ENCODE data around the gene AGBL1. TPM values are rescaled to one million over a fixed set of nuclear protein-coding genes. Genes with fewer than 3 reads are reported as not detected.

The AGBL1 gene
- total and polyA plus RNA-seq, 2 donors (not counting 1 experiment from before 2014, with no cell fraction given): not detected

GRCh38 chr15:86608461-86609205 lies 529.0 kb downstream of the AGBL1 start:
- Mint-ChIP-seq H3K4me1 (no peaks in the 10 kb centered on the region), H3K27me3 (no peaks in the 10 kb centered on the region), H3K27ac (no peak overlapping the region), H3K9me3 (ENCODE audit: insufficient read depth) (no peaks in the 10 kb centered on the region), H3K4me3 (no peak overlapping the region)
- H3K4me1 ChIP-seq (ENCODE audit: control insufficient read depth in 2 of 2, insufficient read depth in 2 of 2, low read length in 2 of 2): no peaks in the 10 kb centered on the region
- H3K36me3 ChIP-seq (replicated peaks in 1 of 2; ENCODE audit: control extremely low read depth in 1 of 2, control insufficient read depth in 1 of 2, extremely low read depth in 1 of 2, insufficient read depth in 2 of 2, low read length in 1 of 2): no peaks in the 10 kb centered on the region
- H3K27me3 ChIP-seq (replicated peaks in 1 of 4; ENCODE audit: control extremely low read depth in 1 of 4, control insufficient read depth in 3 of 4, insufficient read depth in 4 of 4, low read length in 3 of 4): no peaks in the 10 kb centered on the region
- WGBS (ENCODE audit: insufficient coverage): 76% methylated on average over 6 of the region's 7 CpGs
- H2AFZ ChIP-seq (ENCODE audit: insufficient read depth, low read depth, low read length, poor library complexity, severe bottlenecking): no peak overlapping the region
- no peak overlapping the region for H3K4me3 ChIP-seq (ENCODE audit: control extremely low read depth in 1 of 5, extremely low read depth in 1 of 5, insufficient read depth in 1 of 5, low read depth in 2 of 5, low read length in 4 of 5)
- no peak for ATAC-seq (ENCODE audit: low read depth)
- no peak overlapping the region for H3K27ac ChIP-seq (ENCODE audit: low read length in 2 of 2)
- ChIA-PET CTCF (no interaction called here), POLR2A (no interaction called here)
- H3K9ac ChIP-seq (ENCODE audit: low read length): no peak overlapping the region
- intact Hi-C loops (cut with micrococcal nuclease): no loop called here
- H3K79me2 ChIP-seq (ENCODE audit: control insufficient read depth, insufficient read depth, low read length): no peaks in the 10 kb centered on the region
- no peak overlapping the region for H3K4me2 ChIP-seq (replicated peaks; ENCODE audit: low read depth, low read length, poor library complexity, severe bottlenecking)
- no peak for DNase-seq
- H4K20me1 ChIP-seq (ENCODE audit: control insufficient read depth, insufficient read depth, low read length, poor library complexity, severe bottlenecking): no peaks in the 10 kb centered on the region
- TF ChIP-seq CTCF (IDR thresholded peaks at IDR 0.05) (no peak), EZH2 (IDR thresholded peaks at IDR 0.05; ENCODE audit: borderline replicate concordance, insufficient read depth, low read depth, low read length, poor library complexity, severe bottlenecking) (no peak)
- no peaks in the 10 kb centered on the region for H3K9me3 ChIP-seq (ENCODE audit: control extremely low read depth in 1 of 3, control insufficient read depth in 2 of 3, insufficient read depth in 1 of 3, low read length in 2 of 3)

GRCh38 chr15:86609275-86609674 lies 529.6 kb downstream of the AGBL1 start:
- Mint-ChIP-seq H3K27ac (no peak overlapping the region), H3K9me3 (ENCODE audit: insufficient read depth) (no peaks in the 10 kb centered on the region), H3K4me3 (no peak overlapping the region), H3K4me1 (no peaks in the 10 kb centered on the region), H3K27me3 (no peaks in the 10 kb centered on the region)
- ChIA-PET POLR2A (no interaction called here), CTCF (no interaction called here)
- Histone ChIP-seq H3K27me3 (replicated peaks in 1 of 4; ENCODE audit: control extremely low read depth in 1 of 4, control insufficient read depth in 3 of 4, insufficient read depth in 4 of 4, low read length in 3 of 4) (no peaks in the 10 kb centered on the region), H3K79me2 (ENCODE audit: control insufficient read depth, insufficient read depth, low read length) (no peaks in the 10 kb centered on the region), H3K4me1 (ENCODE audit: control insufficient read depth in 2 of 2, insufficient read depth in 2 of 2, low read length in 2 of 2) (no peaks in the 10 kb centered on the region), H3K4me2 (replicated peaks; ENCODE audit: low read depth, low read length, poor library complexity, severe bottlenecking) (no peak overlapping the region), H2AFZ (ENCODE audit: insufficient read depth, low read depth, low read length, poor library complexity, severe bottlenecking) (no peak overlapping the region), H3K9ac (ENCODE audit: low read length) (no peak overlapping the region), H4K20me1 (ENCODE audit: control insufficient read depth, insufficient read depth, low read length, poor library complexity, severe bottlenecking) (no peaks in the 10 kb centered on the region), H3K27ac (ENCODE audit: low read length in 2 of 2) (no peak overlapping the region), H3K4me3 (ENCODE audit: control extremely low read depth in 1 of 5, extremely low read depth in 1 of 5, insufficient read depth in 1 of 5, low read depth in 2 of 5, low read length in 4 of 5) (no peak overlapping the region), H3K36me3 (replicated peaks in 1 of 2; ENCODE audit: control extremely low read depth in 1 of 2, control insufficient read depth in 1 of 2, extremely low read depth in 1 of 2, insufficient read depth in 2 of 2, low read length in 1 of 2) (no peaks in the 10 kb centered on the region), H3K9me3 (ENCODE audit: control extremely low read depth in 1 of 3, control insufficient read depth in 2 of 3, insufficient read depth in 1 of 3, low read length in 2 of 3) (no peaks in the 10 kb centered on the region)
- ATAC-seq (ENCODE audit: low read depth): no peak
- TF ChIP-seq CTCF (IDR thresholded peaks at IDR 0.05) (no peak), EZH2 (IDR thresholded peaks at IDR 0.05; ENCODE audit: borderline replicate concordance, insufficient read depth, low read depth, low read length, poor library complexity, severe bottlenecking) (no peak)
- WGBS (ENCODE audit: insufficient coverage): no CpG with 5 or more reads among the region's 3 CpGs
- intact Hi-C loops (cut with micrococcal nuclease): no loop called here
- DNase-seq: no peak

Data from B cell (primary cell).